HCT116 (cell line): Measurements from ENCODE around the gene MOB3A. TPM values are rescaled to one million over a fixed set of nuclear protein-coding genes. Genes with fewer than 3 reads are reported as not detected.

Experiments used
- ATAC-seq: fragments of 200-7000 bp; cut with Tn5 transposase; 2 replicates; pipeline ENCODE4 v1.9.1; 2020; ENCODE audit warnings: mild to moderate bottlenecking, moderate library complexity
- BruUV-seq: library from RNA; stranded (reverse); fragments of 400-500 nt; replicated peaks from 2 replicates; lab custom pipeline; 2021; lab: Mats Ljungman, UMichigan
- CTCF ChIA-PET: fragments of 300-600 bp; sonication (Branson Sonifier 250); formaldehyde crosslinking; loops from one replicate; lab custom pipeline; 2021; ENCODE audit warnings: antibody characterized with exemption; lab: Charles Lee
- POLR2A ChIA-PET: fragments of 300-600, 350-600 bp; sonication (Branson Sonifier 250); formaldehyde crosslinking; loops from one replicate; lab custom pipeline; 2021; ENCODE audit warnings: antibody characterized with exemption; lab: Charles Lee
- RAD21 ChIA-PET, 2 experiments: fragments of 300-600 bp; sonication (Branson Sonifier 250); formaldehyde crosslinking; loops; one replicate each; lab custom pipeline; 2023; ENCODE audit warnings: low total read pairs in 2 of 2; ENCODE audit not compliant: uncharacterized antibody in 2 of 2, unreplicated experiment in 2 of 2, low non-redundant PET in 1 of 2; lab: Charles Lee
- DNase-seq: peaks from one replicate; pipeline ENCODE4 v3.0.0-alpha.2; 2010; ENCODE audit warnings: low read depth, low spot score
- H2AFZ ChIP-seq: fragments of 200-600 bp; shearing (Covaris generic), sonication (generic); 2 replicates; pipeline ENCODE4 v1.6.1; 2017; ENCODE audit warnings: low read depth, mixed run types, mixed read lengths, antibody characterized with exemption, low read length; ENCODE audit not compliant: poor library complexity, severe bottlenecking
- H3K27ac ChIP-seq: 2 replicates; pipeline ENCODE4 v1.5.1; 2012; ENCODE audit warnings: low read depth, low read length
- H3K27me3 ChIP-seq: fragments of 200-600 bp; sonication (generic); 2 replicates; pipeline ENCODE4 v1.6.1; 2016; ENCODE audit warnings: mixed run types, low read length, mixed read lengths; ENCODE audit not compliant: insufficient read depth
- H3K36me3 ChIP-seq, 2 experiments: fragments of 200-500 bp in 1 of 2; fragments of 200-600 bp in 1 of 2; sonication (Bioruptor generic) in 1 of 2; sonication (generic) in 1 of 2; 2 replicates each; pipeline versions ENCODE4 v1.5.1 to v1.6.1; 2014 to 2016; ENCODE audit warnings: low read length in 2 of 2, inconsistent platforms in 1 of 2, mixed read lengths in 1 of 2, mixed run types in 1 of 2; ENCODE audit not compliant: insufficient read depth in 2 of 2, control insufficient read depth in 1 of 2
- H3K4me1 ChIP-seq, 2 experiments: fragments of 200-600 bp in 1 of 2; sonication (generic) in 1 of 2; 2 replicates each; pipeline versions ENCODE4 v1.5.1 to v1.6.1; 2012 to 2017; ENCODE audit warnings: low read length in 2 of 2, inconsistent platforms in 1 of 2, mild to moderate bottlenecking in 1 of 2, mixed read lengths in 1 of 2, mixed run types in 1 of 2, moderate library complexity in 1 of 2; ENCODE audit not compliant: insufficient read depth in 2 of 2, control insufficient read depth in 1 of 2
- H3K4me2 ChIP-seq: fragments of 200-600 bp; sonication (generic); 2 replicates; pipeline ENCODE4 v1.6.1; 2017; ENCODE audit warnings: mixed run types, low read length, mixed read lengths
- H3K4me3 ChIP-seq, 2 experiments: fragments of 200-600 bp in 1 of 2; sonication (generic) in 1 of 2; replicated peaks in 1 of 2; 2 replicates each; pipeline ENCODE4 v1.5.1; 2011 to 2016; ENCODE audit warnings: low read length in 2 of 2, control low read depth in 1 of 2, low read depth in 1 of 2, mild to moderate bottlenecking in 1 of 2, mixed read lengths in 1 of 2, mixed run types in 1 of 2
- H3K79me2 ChIP-seq: fragments of 200-600 bp; sonication (generic); 2 replicates; pipeline ENCODE4 v1.6.1; 2017; ENCODE audit warnings: mild to moderate bottlenecking, mixed run types, low read length, moderate library complexity, mixed read lengths; ENCODE audit not compliant: insufficient read depth
- H3K9ac ChIP-seq: fragments of 200-600 bp; sonication (generic); 2 replicates; pipeline ENCODE4 v1.6.1; 2016; ENCODE audit warnings: low read length, mixed read lengths
- H3K9me2 ChIP-seq: fragments of 200-600 bp; sonication (generic), shearing (Covaris generic); 2 replicates; pipeline ENCODE4 v1.6.1; 2017; ENCODE audit warnings: mixed run types, mild to moderate bottlenecking, moderate library complexity; ENCODE audit not compliant: insufficient read depth
- H3K9me3 ChIP-seq, 2 experiments: fragments of 200-500 bp in 1 of 2; fragments of 200-600 bp in 1 of 2; sonication (Bioruptor generic) in 1 of 2; sonication (generic) in 1 of 2; 2 replicates each; pipeline ENCODE4 v1.6.1; 2014 to 2017; ENCODE audit warnings: low read length in 2 of 2, mixed read lengths in 2 of 2, inconsistent platforms in 1 of 2, low read depth in 1 of 2, mild to moderate bottlenecking in 1 of 2, mixed run types in 1 of 2, moderate library complexity in 1 of 2; ENCODE audit not compliant: control insufficient read depth in 1 of 2, insufficient read depth in 1 of 2
- H4K20me1 ChIP-seq: fragments of 200-600 bp; sonication (generic), shearing (Covaris generic); 2 replicates; pipeline ENCODE4 v1.6.1; 2017; ENCODE audit warnings: mixed run types, mild to moderate bottlenecking, moderate library complexity; ENCODE audit not compliant: insufficient read depth
- CEBPB ChIP-seq: IDR thresholded peaks from 2 replicates; pipeline ENCODE4 v1.6.1; 2012; ENCODE audit warnings: low read depth
- CTCF ChIP-seq, 3 experiments: fragments of 200-600 bp in 1 of 3; sonication (generic) in 1 of 3; IDR thresholded peaks in 2 of 3; conservative IDR thresholded peaks in 1 of 3; 2 replicates each; pipeline ENCODE4 v1.5.1; 2012 to 2017; ENCODE audit warnings: low read depth in 2 of 3, low read length in 2 of 3, antibody characterized with exemption in 1 of 3, borderline replicate concordance in 1 of 3, control low read depth in 1 of 3, mild to moderate bottlenecking in 1 of 3, mixed read lengths in 1 of 3, mixed run types in 1 of 3, moderate library complexity in 1 of 3; ENCODE audit not compliant: insufficient read depth in 1 of 3
- ELF1 ChIP-seq: IDR thresholded peaks from 2 replicates; pipeline ENCODE4 v1.6.1; 2012; ENCODE audit warnings: low read depth, borderline replicate concordance
- EZH2 ChIP-seq: fragments of 200-600 bp; sonication (generic); IDR thresholded peaks from 2 replicates; pipeline ENCODE4 v1.6.1; 2017; ENCODE audit warnings: antibody characterized with exemption, mixed run types
- POLR2A ChIP-seq: IDR thresholded peaks from 2 replicates; pipeline ENCODE4 v1.7.0; 2011; ENCODE audit warnings: borderline replicate concordance; ENCODE audit not compliant: insufficient read depth, insufficient read length; ENCODE audit errors: extremely low read depth
- POLR2AphosphoS5 ChIP-seq: IDR thresholded peaks from 2 replicates; pipeline ENCODE4 v1.6.1; 2011; ENCODE audit warnings: mild to moderate bottlenecking, low read depth, low read length, moderate library complexity
- RAD21 ChIP-seq: IDR thresholded peaks from 2 replicates; pipeline ENCODE4 v1.6.1; 2012; ENCODE audit warnings: low read depth, mild to moderate bottlenecking
- SIN3A ChIP-seq: IDR thresholded peaks from 2 replicates; pipeline ENCODE4 v1.6.1; 2012; ENCODE audit warnings: low read depth
- SP1 ChIP-seq: IDR thresholded peaks from 2 replicates; pipeline ENCODE4 v1.6.1; 2012; ENCODE audit warnings: low read depth
- TCF7L2 ChIP-seq: IDR thresholded peaks from 2 replicates; pipeline ENCODE4 v1.7.0; 2011; ENCODE audit warnings: borderline replicate concordance, inconsistent platforms; ENCODE audit not compliant: insufficient read depth, insufficient read length; ENCODE audit errors: extremely low read depth
- YY1 ChIP-seq: IDR thresholded peaks from 2 replicates; pipeline ENCODE4 v1.6.1; 2011; ENCODE audit warnings: low read length, low read depth, moderate library complexity, mild to moderate bottlenecking; ENCODE audit not compliant: insufficient replicate concordance; ENCODE audit errors: extremely low read depth
- ZNF274 ChIP-seq: fragments of 200-500 bp; sonication (Bioruptor generic); IDR thresholded peaks from 2 replicates; pipeline ENCODE4 v1.6.1; 2014; ENCODE audit warnings: mild to moderate bottlenecking, low read depth, low read length, inconsistent platforms
- intact Hi-C: fragments of 100-400 bp; cut with micrococcal nuclease; formaldehyde crosslinking; loops from 2 replicates; pipeline ENCODE4 v1.10.0; 2022
- total RNA-seq: library from RNA; stranded (reverse); gene quantifications from one replicate; pipeline ENCODE4 v1.2.1, GENCODE V29; 2021; ENCODE audit not compliant: unreplicated experiment
- TF ChIP-seq, protein P1 (sequence below): IDR thresholded peaks from 2 replicates; pipeline ENCODE4 v1.6.1; 2012; ENCODE audit warnings: low read depth
- TF ChIP-seq, protein P2 (sequence below): IDR thresholded peaks from 2 replicates; pipeline ENCODE4 v1.6.1; 2012

MOB3A gene
- total RNA-seq, 1 experiment from 2014 or later = 32.1 TPM

DNA sequence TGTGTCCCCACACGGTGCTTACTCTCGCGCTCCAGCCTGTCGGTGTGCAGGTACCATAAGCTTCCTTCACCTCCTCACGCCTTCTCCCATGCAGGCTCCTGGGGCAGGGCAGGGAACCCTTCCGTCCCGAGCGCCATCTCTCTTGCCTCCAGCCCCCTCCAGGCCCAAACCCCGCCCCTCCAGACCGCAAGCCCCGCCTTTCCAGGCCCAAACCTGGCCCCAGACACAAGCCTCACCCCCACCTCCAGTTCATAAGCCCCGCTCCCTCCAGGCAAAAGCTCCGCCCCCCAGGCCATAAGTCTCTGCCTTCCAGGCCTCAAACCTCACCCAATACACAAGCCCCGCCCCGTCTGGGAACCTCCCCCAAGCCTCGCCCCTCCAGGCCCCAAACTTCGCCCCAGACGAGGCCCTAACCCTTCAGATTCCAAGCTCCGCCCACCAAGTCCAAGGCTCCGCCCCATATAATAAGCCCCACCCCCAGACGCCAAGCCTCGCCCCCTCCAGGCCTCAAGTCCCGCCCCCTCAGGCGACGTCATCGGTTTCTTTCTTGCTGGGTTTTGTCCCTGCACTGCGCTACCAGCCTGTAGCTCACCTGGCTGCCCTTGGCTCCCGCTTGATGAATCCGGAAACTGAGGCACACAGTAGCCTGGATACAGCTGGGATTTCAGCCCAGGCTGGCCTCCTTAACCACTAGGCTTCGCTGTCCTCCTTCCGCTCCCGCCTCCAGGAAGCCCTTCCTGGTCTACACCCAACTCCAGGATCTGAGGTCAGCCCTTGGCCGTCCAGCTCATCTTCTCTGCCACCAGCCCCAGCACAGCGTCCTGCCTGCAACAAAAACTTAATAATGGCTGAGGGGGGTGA lies 61.2 kb downstream of the MOB3A start:
- DNase-seq (peak; percentile 87), ATAC-seq (peak; percentile 74)
- CTCF ChIA-PET = interaction anchor here (0.6 to 1.0 kb wide), 3 partner anchors 22 to 720 kb away, joined by 3 to 4 read pairs (median 3); no protein-coding TSS in a partner anchor
- Histone ChIP-seq H3K4me3 (peak overlapping the region; percentile 57 to 61), H3K27me3 (no peaks in the 10 kb centered on the region), H3K4me1 (peaks cover 42 to 58% of the 10 kb centered on the region in 2 experiments), H3K36me3 (peaks cover 3 to 8% of the 10 kb centered on the region in 2 experiments; a peak in 2 of 4 replicates), H4K20me1 (no peaks in the 10 kb centered on the region), H3K27ac (peak overlapping the region; percentile 93), H2AFZ (no peak overlapping the region), H3K4me2 (peak overlapping the region; percentile 85), H3K9me3 (peaks cover 0 to 11% of the 10 kb centered on the region in 2 experiments; a peak in 1 of 4 replicates), H3K9ac (peak overlapping the region; percentile 65), H3K79me2 (no peaks in the 10 kb centered on the region), H3K9me2 (no peaks in the 10 kb centered on the region)
- RAD21 ChIA-PET = no interaction called here
- POLR2A ChIA-PET = interaction anchor here (0.6 to 2.3 kb wide), 6 partner anchors 12 to 25 kb away, joined by 3 to 12 read pairs (median 4); no protein-coding TSS in a partner anchor
- no TSS peak for BruUV-seq
- intact Hi-C loops = loop anchor here (5.0 kb wide), 1 partner anchor 117 kb away; the partner anchor contains the start of gene AP3D1
- TF ChIP-seq SIN3A (no peak), ZNF274 (no peak), TCF7L2 (no peak), ELF1 (no peak), CEBPB (no peak), CTCF (IDR thresholded peaks at IDR 0.05 in 2 of 3, conservative IDR thresholded peaks at IDR 0.05 in 1 of 3; ENCODE audit: borderline replicate concordance in 1 of 3, insufficient read depth in 1 of 3, low read depth in 2 of 3, low read length in 2 of 3) (no peak), SP1 (no peak), POLR2A (peak; percentile 44), EZH2 (no peak), RAD21 (no peak), YY1 (peak; percentile 41), POLR2AphosphoS5 (peak; percentile 40; the same call in 1 of the 2 replicates)
- TF ChIP-seq, protein P1, sequence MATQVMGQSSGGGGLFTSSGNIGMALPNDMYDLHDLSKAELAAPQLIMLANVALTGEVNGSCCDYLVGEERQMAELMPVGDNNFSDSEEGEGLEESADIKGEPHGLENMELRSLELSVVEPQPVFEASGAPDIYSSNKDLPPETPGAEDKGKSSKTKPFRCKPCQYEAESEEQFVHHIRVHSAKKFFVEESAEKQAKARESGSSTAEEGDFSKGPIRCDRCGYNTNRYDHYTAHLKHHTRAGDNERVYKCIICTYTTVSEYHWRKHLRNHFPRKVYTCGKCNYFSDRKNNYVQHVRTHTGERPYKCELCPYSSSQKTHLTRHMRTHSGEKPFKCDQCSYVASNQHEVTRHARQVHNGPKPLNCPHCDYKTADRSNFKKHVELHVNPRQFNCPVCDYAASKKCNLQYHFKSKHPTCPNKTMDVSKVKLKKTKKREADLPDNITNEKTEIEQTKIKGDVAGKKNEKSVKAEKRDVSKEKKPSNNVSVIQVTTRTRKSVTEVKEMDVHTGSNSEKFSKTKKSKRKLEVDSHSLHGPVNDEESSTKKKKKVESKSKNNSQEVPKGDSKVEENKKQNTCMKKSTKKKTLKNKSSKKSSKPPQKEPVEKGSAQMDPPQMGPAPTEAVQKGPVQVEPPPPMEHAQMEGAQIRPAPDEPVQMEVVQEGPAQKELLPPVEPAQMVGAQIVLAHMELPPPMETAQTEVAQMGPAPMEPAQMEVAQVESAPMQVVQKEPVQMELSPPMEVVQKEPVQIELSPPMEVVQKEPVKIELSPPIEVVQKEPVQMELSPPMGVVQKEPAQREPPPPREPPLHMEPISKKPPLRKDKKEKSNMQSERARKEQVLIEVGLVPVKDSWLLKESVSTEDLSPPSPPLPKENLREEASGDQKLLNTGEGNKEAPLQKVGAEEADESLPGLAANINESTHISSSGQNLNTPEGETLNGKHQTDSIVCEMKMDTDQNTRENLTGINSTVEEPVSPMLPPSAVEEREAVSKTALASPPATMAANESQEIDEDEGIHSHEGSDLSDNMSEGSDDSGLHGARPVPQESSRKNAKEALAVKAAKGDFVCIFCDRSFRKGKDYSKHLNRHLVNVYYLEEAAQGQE = no peak
- TF ChIP-seq, protein P2, sequence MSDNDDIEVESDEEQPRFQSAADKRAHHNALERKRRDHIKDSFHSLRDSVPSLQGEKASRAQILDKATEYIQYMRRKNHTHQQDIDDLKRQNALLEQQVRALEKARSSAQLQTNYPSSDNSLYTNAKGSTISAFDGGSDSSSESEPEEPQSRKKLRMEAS = 0 out of 2 replicates have a peak, but pooled peaks have one; percentile 27
